ENCODE data around the gene BUB1. TPM values are rescaled to one million over a fixed set of nuclear protein-coding genes. Genes with fewer than 3 reads are reported as not detected.
"Not testable (repeated sequence)": the region's sequence is repeated elsewhere in the genome, so short reads cannot be mapped to it uniquely, and the experiment has no call there.

The BUB1 gene
- total and polyA plus RNA-seq, 7 experiments from 2014 or later = 1.1 to 73.7 (median 2.5) TPM

DNA sequence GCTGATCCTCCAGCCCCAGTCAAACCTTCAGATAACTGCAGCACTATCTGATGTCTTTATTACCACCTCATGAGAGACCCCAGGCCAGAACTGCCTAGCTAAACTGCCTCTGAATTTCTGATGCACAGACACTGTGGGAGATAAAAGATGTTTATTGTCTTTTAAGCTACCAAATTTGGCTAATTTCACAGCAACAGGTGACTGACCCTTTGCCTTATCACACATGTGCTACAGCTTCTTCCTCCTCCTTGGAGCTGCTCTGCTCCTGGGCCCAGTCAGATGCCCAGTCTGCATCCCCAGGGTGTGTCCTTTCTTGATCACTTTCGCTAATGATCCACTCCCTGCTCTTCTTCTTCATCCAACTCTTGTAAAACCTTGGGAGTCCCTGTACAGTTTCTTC lies 34.9 kb upstream of the BUB1 start:
- POLR2A ChIA-PET = no interaction called here
- H3K36me3 Mint-ChIP-seq = peaks cover 0 to 4% (median 0%) of the 10 kb centered on the region in 5 donors
- no peak for DNase-seq
- ATAC-seq = no peak
- CTCF ChIA-PET = no interaction called here
- intact Hi-C loops (cut with micrococcal nuclease) = no loop called here
- peaks cover 0 to 2% (median 0%) of the 10 kb centered on the region in 11 donors for H3K9me3 Mint-ChIP-seq
- H3K27ac Mint-ChIP-seq = no peak overlapping the region
- H3K27me3 Mint-ChIP-seq = peaks cover 32 to 84% (median 40%) of the 10 kb centered on the region in 5 donors
- Histone ChIP-seq H3K27me3 (ENCODE audit: control insufficient read depth in 2 of 2, insufficient read depth in 2 of 2, low read length in 2 of 2) (no peaks in the 10 kb centered on the region), H3K4me1 (ENCODE audit: control insufficient read depth in 2 of 2, insufficient read depth in 2 of 2, low read length in 2 of 2) (no peaks in the 10 kb centered on the region), H3K4me3 (ENCODE audit: low read length) (no peak overlapping the region), H3K36me3 (ENCODE audit: control insufficient read depth in 2 of 3, insufficient read depth in 3 of 3, low read length in 3 of 3) (no peaks in the 10 kb centered on the region), H3K27ac (ENCODE audit: low read depth, low read length) (no peak overlapping the region), H3K9me3 (ENCODE audit: control insufficient read depth in 2 of 3, low read length in 3 of 3) (no peaks in the 10 kb centered on the region)
- no peak overlapping the region for H3K4me3 Mint-ChIP-seq
- H3K4me1 Mint-ChIP-seq = peaks cover 0 to 2% (median 0%) of the 10 kb centered on the region in 7 donors

DNA sequence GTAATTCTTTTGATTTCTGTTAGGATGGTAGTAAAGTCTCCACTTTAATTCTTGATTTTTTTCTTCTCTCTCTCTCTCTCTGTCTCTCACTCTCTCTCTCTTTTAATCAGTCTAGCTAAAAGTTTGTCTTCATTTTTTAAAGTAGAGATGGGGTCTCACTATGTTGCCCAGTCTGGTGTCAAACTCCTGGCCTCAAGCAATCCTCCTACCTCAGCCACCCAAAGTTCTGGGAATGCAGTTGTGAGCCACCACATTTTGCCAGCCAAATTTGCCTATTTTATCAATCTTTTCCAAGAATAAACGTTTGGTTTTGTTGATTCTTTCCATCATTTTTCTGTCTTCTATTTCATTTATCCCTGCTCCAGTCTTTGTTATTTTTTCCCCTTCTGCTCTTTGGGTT lies 30.6 kb upstream of the BUB1 start:
- no peak overlapping the region for H3K27ac ChIP-seq (ENCODE audit: low read depth, low read length)
- DNase-seq (no peak), ATAC-seq (no peak)
- no peaks in the 10 kb centered on the region for H3K27me3 ChIP-seq (ENCODE audit: control insufficient read depth in 2 of 2, insufficient read depth in 2 of 2, low read length in 2 of 2)
- ChIA-PET POLR2A (no interaction called here), CTCF (no interaction called here)
- no peak overlapping the region for H3K4me3 Mint-ChIP-seq
- no peak overlapping the region for H3K4me3 ChIP-seq (ENCODE audit: low read length)
- H3K36me3 ChIP-seq (ENCODE audit: control insufficient read depth in 2 of 3, insufficient read depth in 3 of 3, low read length in 3 of 3) = no peaks in the 10 kb centered on the region
- no peaks in the 10 kb centered on the region for H3K9me3 ChIP-seq (ENCODE audit: control insufficient read depth in 2 of 3, low read length in 3 of 3)
- H3K36me3 Mint-ChIP-seq = peaks cover 0 to 4% (median 0%) of the 10 kb centered on the region in 5 donors
- peak overlapping the region in 1 of 9 donors; percentile 18 for H3K27ac Mint-ChIP-seq
- H3K27me3 Mint-ChIP-seq = peaks cover 27 to 87% (median 42%) of the 10 kb centered on the region in 5 donors
- intact Hi-C loops (cut with micrococcal nuclease) = no loop called here
- peaks cover 0 to 2% (median 0%) of the 10 kb centered on the region in 11 donors for H3K9me3 Mint-ChIP-seq
- H3K4me1 Mint-ChIP-seq = no peaks in the 10 kb centered on the region
- no peaks in the 10 kb centered on the region for H3K4me1 ChIP-seq (ENCODE audit: control insufficient read depth in 2 of 2, insufficient read depth in 2 of 2, low read length in 2 of 2)

DNA sequence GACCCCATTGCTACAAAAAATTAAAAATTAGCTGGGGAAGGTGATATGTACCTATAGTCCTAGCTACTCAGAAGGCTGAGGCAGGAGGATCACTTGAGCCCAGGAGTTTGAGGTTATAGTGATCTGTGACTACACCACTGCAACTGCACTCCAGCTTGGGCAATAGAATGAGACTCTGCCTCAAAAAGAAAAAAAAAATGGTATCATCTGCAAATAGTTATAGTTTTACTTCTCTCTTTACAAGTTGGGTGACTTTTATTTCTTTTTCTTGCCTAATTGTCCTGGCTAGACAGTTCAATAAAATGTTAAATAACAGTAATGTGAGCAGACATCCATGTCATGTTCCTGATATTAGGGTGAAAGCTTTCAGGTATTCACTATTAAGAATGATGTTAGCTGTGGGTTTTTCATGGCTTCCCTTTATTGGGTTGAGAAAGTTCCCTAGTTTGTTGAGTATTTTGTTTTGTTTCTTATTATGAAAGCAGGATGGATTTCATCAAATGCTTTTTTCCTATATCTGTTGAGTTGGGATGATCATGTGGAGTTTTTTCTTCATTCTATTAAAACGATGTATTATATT lies 29.6 kb upstream of the BUB1 start:
- CTCF ChIA-PET = no interaction called here

DNA sequence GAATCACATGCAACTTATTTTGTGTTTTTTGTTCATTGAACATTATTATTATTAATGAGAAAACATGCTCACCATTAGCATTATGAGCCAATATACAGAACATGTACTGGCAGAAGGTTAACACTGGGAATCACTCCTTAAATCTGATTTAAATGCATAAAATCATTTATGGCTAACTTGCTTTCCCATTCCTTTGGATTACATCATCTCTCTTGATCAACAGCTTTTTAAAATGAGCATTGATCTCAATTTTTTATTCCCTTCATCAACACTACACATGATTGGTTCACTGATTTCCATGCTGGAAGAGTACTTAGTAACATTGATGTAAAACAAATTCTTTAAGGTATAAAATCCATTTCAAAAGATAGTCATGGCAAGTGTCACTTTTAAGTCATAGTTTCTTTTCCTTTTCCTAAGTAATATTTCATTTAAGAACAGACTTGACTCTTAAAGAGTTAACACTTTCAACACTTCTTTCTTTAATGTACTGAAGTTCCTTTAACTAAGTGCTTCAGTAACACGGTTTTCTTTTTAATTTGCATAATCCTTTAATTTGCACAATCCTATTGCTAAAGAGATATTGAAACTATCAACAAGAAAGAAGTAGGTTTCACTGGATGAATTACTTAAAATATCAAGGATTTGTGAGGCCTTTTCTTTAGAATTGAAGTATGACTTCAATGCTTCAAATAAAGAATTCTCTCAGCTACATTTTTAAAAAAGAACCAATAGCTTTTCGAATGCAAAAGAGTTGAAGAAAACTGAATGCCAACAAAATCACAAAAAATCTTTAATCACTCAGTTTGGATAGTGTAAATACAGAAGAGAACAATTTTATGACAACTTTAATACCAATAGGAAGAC lies 24.9 kb upstream of the BUB1 start:
- Mint-ChIP-seq H3K4me1 (peaks cover 0 to 2% (median 0%) of the 10 kb centered on the region in 7 donors), H3K36me3 (no peaks in the 10 kb centered on the region), H3K9me3 (no peaks in the 10 kb centered on the region), H3K4me3 (no peak overlapping the region), H3K27ac (no peak overlapping the region), H3K27me3 (peaks cover 0 to 66% (median 10%) of the 10 kb centered on the region in 5 donors)
- Histone ChIP-seq H3K4me3 (ENCODE audit: low read length) (no peak overlapping the region), H3K36me3 (ENCODE audit: control insufficient read depth in 2 of 3, insufficient read depth in 3 of 3, low read length in 3 of 3) (no peaks in the 10 kb centered on the region), H3K27ac (ENCODE audit: low read depth, low read length) (no peak overlapping the region), H3K4me1 (ENCODE audit: control insufficient read depth in 2 of 2, insufficient read depth in 2 of 2, low read length in 2 of 2) (no peaks in the 10 kb centered on the region), H3K27me3 (ENCODE audit: control insufficient read depth in 2 of 2, insufficient read depth in 2 of 2, low read length in 2 of 2) (no peaks in the 10 kb centered on the region), H3K9me3 (ENCODE audit: control insufficient read depth in 2 of 3, low read length in 3 of 3) (no peaks in the 10 kb centered on the region)
- CTCF ChIA-PET = no interaction called here
- no peak for DNase-seq
- POLR2A ChIA-PET = no interaction called here
- intact Hi-C loops (cut with micrococcal nuclease) = no loop called here
- no peak for ATAC-seq

More for the DNA sequence above, 29.6 kb upstream of the BUB1 start:
- Histone ChIP-seq H3K9me3 (ENCODE audit: control insufficient read depth in 2 of 3, low read length in 3 of 3) (no peaks in the 10 kb centered on the region), H3K36me3 (ENCODE audit: control insufficient read depth in 2 of 3, insufficient read depth in 3 of 3, low read length in 3 of 3) (no peaks in the 10 kb centered on the region), H3K4me1 (ENCODE audit: control insufficient read depth in 2 of 2, insufficient read depth in 2 of 2, low read length in 2 of 2) (no peaks in the 10 kb centered on the region), H3K27ac (ENCODE audit: low read depth, low read length) (no peak overlapping the region), H3K4me3 (ENCODE audit: low read length) (no peak overlapping the region), H3K27me3 (ENCODE audit: control insufficient read depth in 2 of 2, insufficient read depth in 2 of 2, low read length in 2 of 2) (no peaks in the 10 kb centered on the region)
- intact Hi-C loops (cut with micrococcal nuclease) = no loop called here
- DNase-seq (no peak), ATAC-seq (no peak)
- peaks cover 23 to 88% (median 35%) of the 10 kb centered on the region in 5 donors for H3K27me3 Mint-ChIP-seq
- POLR2A ChIA-PET = no interaction called here
- H3K4me3 Mint-ChIP-seq = no peak overlapping the region
- H3K27ac Mint-ChIP-seq = no peak overlapping the region
- no peaks in the 10 kb centered on the region for H3K4me1 Mint-ChIP-seq
- peaks cover 0 to 2% (median 0%) of the 10 kb centered on the region in 11 donors for H3K9me3 Mint-ChIP-seq
- no peaks in the 10 kb centered on the region for H3K36me3 Mint-ChIP-seq

DNA sequence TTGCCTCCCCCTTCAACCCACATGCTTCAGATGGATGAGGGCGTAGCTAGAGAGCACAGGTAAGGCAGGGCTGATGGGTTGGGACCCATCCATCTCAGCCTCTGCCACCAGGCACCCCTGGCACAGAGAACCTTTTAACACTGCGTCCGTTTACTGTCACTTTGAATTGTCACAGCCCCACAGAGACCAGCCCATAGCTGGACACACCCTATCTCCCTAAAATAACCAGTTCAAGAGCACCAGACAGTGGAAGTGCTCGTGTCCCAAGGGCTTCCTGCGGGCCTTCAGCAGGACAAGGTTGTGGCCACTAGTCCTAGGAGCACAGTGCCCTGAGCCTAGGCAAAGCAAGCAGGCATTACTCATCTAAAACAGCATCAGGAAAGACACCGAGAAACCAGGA lies 20.4 kb upstream of the BUB1 start:
- POLR2A ChIA-PET; H3K4me3 Mint-ChIP-seq; H3K27ac Mint-ChIP-seq; H3K36me3 Mint-ChIP-seq; H3K9me3 ChIP-seq (ENCODE audit: control insufficient read depth in 2 of 3, low read length in 3 of 3); H3K4me3 ChIP-seq (ENCODE audit: low read length); H3K4me1 ChIP-seq (ENCODE audit: control insufficient read depth in 2 of 2, insufficient read depth in 2 of 2, low read length in 2 of 2); H3K36me3 ChIP-seq (ENCODE audit: control insufficient read depth in 2 of 3, insufficient read depth in 3 of 3, low read length in 3 of 3); H3K27ac ChIP-seq (ENCODE audit: low read depth, low read length); H3K9me3 Mint-ChIP-seq; CTCF ChIA-PET; DNase-seq; ATAC-seq; H3K4me1 Mint-ChIP-seq; H3K27me3 ChIP-seq (ENCODE audit: control insufficient read depth in 2 of 2, insufficient read depth in 2 of 2, low read length in 2 of 2); intact Hi-C loops (cut with micrococcal nuclease): not testable (repeated sequence)
- H3K27me3 Mint-ChIP-seq = peaks cover 4 to 36% (median 14%) of the 10 kb centered on the region in 5 donors

DNA sequence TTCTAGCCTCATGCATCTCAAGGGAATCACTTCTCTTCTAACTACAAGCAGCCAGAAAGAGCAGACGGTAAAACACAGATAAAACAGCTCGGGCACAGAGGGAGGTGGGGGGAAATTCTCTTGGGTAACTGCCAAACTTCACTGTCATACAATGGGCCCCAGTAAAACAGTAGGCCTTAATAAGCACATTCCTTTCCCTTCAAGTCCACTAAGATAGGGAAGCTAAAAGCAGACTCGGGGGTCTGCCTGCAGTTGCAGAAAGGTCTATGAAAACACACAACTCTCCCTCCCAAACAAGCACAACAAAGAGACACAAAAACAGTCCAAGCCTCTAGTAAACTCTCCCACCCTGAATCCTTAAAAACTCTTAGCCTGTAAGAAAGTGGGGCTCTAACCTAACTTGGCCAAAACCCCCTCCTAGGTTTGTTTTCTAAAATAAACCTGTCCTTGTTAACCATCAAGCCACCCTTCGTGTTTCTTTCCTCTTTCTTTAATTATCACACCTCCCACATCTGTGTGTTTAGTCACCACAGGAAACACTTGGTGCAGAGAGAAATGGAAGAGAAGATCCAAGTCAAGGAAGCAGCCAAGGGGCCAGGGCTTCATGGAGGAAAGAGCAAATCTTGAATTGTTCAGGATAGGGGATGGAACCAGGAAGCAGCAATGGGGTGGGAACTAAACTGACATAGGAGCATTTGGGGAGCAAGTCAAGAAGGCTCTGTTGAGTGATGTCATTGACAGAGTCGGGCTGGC lies 17.5 kb upstream of the BUB1 start:
- H3K4me3 Mint-ChIP-seq; ATAC-seq; intact Hi-C loops (cut with micrococcal nuclease); H3K36me3 ChIP-seq (ENCODE audit: control insufficient read depth in 2 of 3, insufficient read depth in 3 of 3, low read length in 3 of 3); H3K4me1 Mint-ChIP-seq; H3K27ac Mint-ChIP-seq; H3K27ac ChIP-seq (ENCODE audit: low read depth, low read length); H3K27me3 ChIP-seq (ENCODE audit: control insufficient read depth in 2 of 2, insufficient read depth in 2 of 2, low read length in 2 of 2); POLR2A ChIA-PET; H3K9me3 Mint-ChIP-seq; H3K36me3 Mint-ChIP-seq; H3K4me1 ChIP-seq (ENCODE audit: control insufficient read depth in 2 of 2, insufficient read depth in 2 of 2, low read length in 2 of 2); H3K4me3 ChIP-seq (ENCODE audit: low read length); DNase-seq; H3K9me3 ChIP-seq (ENCODE audit: control insufficient read depth in 2 of 3, low read length in 3 of 3): not testable (repeated sequence)
- CTCF ChIA-PET = interaction anchor here (0.6 kb wide), 1 partner anchor 65 kb away, joined by 4 read pairs; no protein-coding TSS in a partner anchor
- H3K27me3 Mint-ChIP-seq = peaks cover 10 to 31% (median 25%) of the 10 kb centered on the region in 5 donors
